ENCODE data around the gene IKZF1.

DNA sequence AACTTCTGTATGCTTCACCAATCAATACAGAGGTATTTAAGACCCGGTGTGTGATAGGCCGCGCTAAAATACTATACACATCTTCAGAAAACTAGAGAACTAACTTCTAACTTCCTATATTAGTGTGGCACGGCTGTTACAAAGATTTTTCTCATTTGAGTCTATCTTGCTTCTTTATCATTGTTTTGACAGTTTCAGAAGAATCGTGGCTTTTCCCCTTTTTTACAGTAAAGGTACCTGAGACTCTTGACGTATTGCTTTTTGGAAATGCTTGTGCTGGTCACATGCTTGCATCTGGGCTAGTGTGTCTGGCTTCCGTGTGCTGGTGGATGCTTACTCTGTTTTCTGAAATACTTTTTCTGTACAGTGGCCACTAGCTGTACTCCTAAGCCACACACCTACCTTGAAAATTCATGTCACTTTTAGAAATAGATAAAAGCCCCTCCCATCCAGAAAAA lies 12.7 kb downstream of the IKZF1 start:
- TF ChIP-seq CC2D1A (CRISPR knock-in tag; IDR thresholded peaks at IDR 0.05), result no peak
- TF ChIP-seq, protein P1, sequence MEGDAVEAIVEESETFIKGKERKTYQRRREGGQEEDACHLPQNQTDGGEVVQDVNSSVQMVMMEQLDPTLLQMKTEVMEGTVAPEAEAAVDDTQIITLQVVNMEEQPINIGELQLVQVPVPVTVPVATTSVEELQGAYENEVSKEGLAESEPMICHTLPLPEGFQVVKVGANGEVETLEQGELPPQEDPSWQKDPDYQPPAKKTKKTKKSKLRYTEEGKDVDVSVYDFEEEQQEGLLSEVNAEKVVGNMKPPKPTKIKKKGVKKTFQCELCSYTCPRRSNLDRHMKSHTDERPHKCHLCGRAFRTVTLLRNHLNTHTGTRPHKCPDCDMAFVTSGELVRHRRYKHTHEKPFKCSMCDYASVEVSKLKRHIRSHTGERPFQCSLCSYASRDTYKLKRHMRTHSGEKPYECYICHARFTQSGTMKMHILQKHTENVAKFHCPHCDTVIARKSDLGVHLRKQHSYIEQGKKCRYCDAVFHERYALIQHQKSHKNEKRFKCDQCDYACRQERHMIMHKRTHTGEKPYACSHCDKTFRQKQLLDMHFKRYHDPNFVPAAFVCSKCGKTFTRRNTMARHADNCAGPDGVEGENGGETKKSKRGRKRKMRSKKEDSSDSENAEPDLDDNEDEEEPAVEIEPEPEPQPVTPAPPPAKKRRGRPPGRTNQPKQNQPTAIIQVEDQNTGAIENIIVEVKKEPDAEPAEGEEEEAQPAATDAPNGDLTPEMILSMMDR (CRISPR knock-in tag; IDR thresholded peaks at IDR 0.05), result no peak
- no peak for TF ChIP-seq RAD21 (CRISPR knock-in tag; IDR thresholded peaks at IDR 0.05)
- no peak for TF ChIP-seq KDM5A (IDR thresholded peaks at IDR 0.05; ENCODE audit: borderline replicate concordance, low read length)
- no peak for TF ChIP-seq HDAC2 (CRISPR knock-in tag; IDR thresholded peaks at IDR 0.05)
- TF ChIP-seq PAX8 (CRISPR knock-in tag; IDR thresholded peaks at IDR 0.05; ENCODE audit: borderline replicate concordance), result no peak
- TF ChIP-seq FOXK1 (CRISPR knock-in tag; IDR thresholded peaks at IDR 0.05; ENCODE audit: borderline replicate concordance, low read depth), result no peak
- TF ChIP-seq KMT2B (CRISPR knock-in tag; IDR thresholded peaks at IDR 0.05), result no peak
- TF ChIP-seq POLR2A (IDR thresholded peaks at IDR 0.05; ENCODE audit: insufficient read depth in 1 of 2, low read depth in 2 of 2, low read length in 2 of 2), result no peak
- no peak for TF ChIP-seq TAF1 (CRISPR knock-in tag; IDR thresholded peaks at IDR 0.05)
- TF ChIP-seq ZBTB26 (CRISPR knock-in tag; IDR thresholded peaks at IDR 0.05; ENCODE audit: borderline replicate concordance), result no peak
- no peak for TF ChIP-seq RFX5 (IDR thresholded peaks at IDR 0.05; ENCODE audit: low read depth, low read length)
- TF ChIP-seq ZNF704 (CRISPR knock-in tag; IDR thresholded peaks at IDR 0.05; ENCODE audit: borderline replicate concordance), result no peak
- TF ChIP-seq SIN3A (IDR thresholded peaks at IDR 0.05; ENCODE audit: borderline replicate concordance, low read depth, low read length), result no peak
